Activated CD8-positive, alpha-beta memory T cell treated with anti-CD3 and anti-CD28 coated beads, Interleukin-2, amount 10 ng/mL, durations not matched to agents 7 days and 5 days (primary cell): ENCODE data around the gene TERC. TPM values are rescaled to one million over a fixed set of nuclear protein-coding genes. Genes with fewer than 3 reads are reported as not detected.

Experiments used
- ATAC-seq: fragments of 150-1000 bp; cut with Tn5 transposase; one replicate; pipeline ENCODE4 v1.10.0; 2021; ENCODE audit warnings: moderate library complexity
- CTCF ChIA-PET: fragments of 350-600 bp; sonication (Branson Sonifier 250); formaldehyde crosslinking; loops from one replicate; lab custom pipeline; 2021; ENCODE audit warnings: antibody characterized with exemption; lab: Charles Lee
- DNase-seq: peaks from one replicate; pipeline ENCODE4 v3.0.0-alpha.2; 2020
- H3K27ac Mint-ChIP-seq: one replicate; pipeline ENCODE4 v1.8.0; 2021; ENCODE audit warnings: mild to moderate bottlenecking, mixed read lengths
- H3K27me3 Mint-ChIP-seq: one replicate; pipeline ENCODE4 v1.8.0; 2021; ENCODE audit warnings: mixed read lengths
- H3K36me3 Mint-ChIP-seq: one replicate; pipeline ENCODE4 v1.8.0; 2021; ENCODE audit warnings: mild to moderate bottlenecking, mixed read lengths
- H3K4me1 Mint-ChIP-seq: one replicate; pipeline ENCODE4 v1.8.0; 2021; ENCODE audit warnings: mixed read lengths
- H3K4me3 Mint-ChIP-seq: one replicate; pipeline ENCODE4 v1.8.0; 2021; ENCODE audit warnings: mild to moderate bottlenecking, moderate library complexity, mixed read lengths
- H3K9me3 Mint-ChIP-seq: one replicate; pipeline ENCODE4 v1.8.0; 2022; ENCODE audit warnings: low read depth, mixed read lengths
- total RNA-seq, 2 experiments: library from RNA; stranded (reverse); gene quantifications; one replicate each; pipeline ENCODE4 v1.2.3, GENCODE V29; 2021

TERC gene
- total RNA-seq, 2 experiments from 2014 or later: 10.5 to 17.4 TPM

GRCh38 chr3:169787120-169787519 lies 22.3 kb upstream of the TERC start:
- Mint-ChIP-seq H3K36me3 (peaks cover 52% of the 10 kb centered on the region), H3K4me1 (peaks cover 30% of the 10 kb centered on the region), H3K9me3 (no peaks in the 10 kb centered on the region), H3K27me3 (no peaks in the 10 kb centered on the region), H3K4me3 (no peak overlapping the region), H3K27ac (no peak overlapping the region)
- ATAC-seq: no peak
- CTCF ChIA-PET: no interaction called here
- no peak for DNase-seq

- H3K27ac Mint-ChIP-seq: peak overlapping the region; percentile 86
- peak overlapping the region; percentile 42 for H3K4me3 Mint-ChIP-seq
- no peak for DNase-seq
- H3K4me1 Mint-ChIP-seq: peaks cover 61% of the 10 kb centered on the region
- H3K36me3 Mint-ChIP-seq: peaks cover 63% of the 10 kb centered on the region
- CTCF ChIA-PET: interaction anchor here (1.4 to 1.8 kb wide), 2 partner anchors 9 to 30 kb away, joined by 3 to 5 read pairs; no protein-coding TSS in a partner anchor
- no peaks in the 10 kb centered on the region for H3K9me3 Mint-ChIP-seq
- ATAC-seq: peak; percentile 29
- H3K27me3 Mint-ChIP-seq: no peaks in the 10 kb centered on the region
Measured at GRCh38 chr3:169781209-169781855, 16.5 kb upstream of the TERC start.

- ATAC-seq (peak; percentile 80), DNase-seq (peak; percentile 69)
- peak overlapping the region; percentile 86 for H3K27ac Mint-ChIP-seq
- H3K27me3 Mint-ChIP-seq: no peaks in the 10 kb centered on the region
- CTCF ChIA-PET: interaction anchor here (1.4 to 1.8 kb wide), 2 partner anchors 9 to 31 kb away, joined by 3 to 5 read pairs; no protein-coding TSS in a partner anchor
- H3K9me3 Mint-ChIP-seq: no peaks in the 10 kb centered on the region
- peaks cover 61% of the 10 kb centered on the region for H3K4me1 Mint-ChIP-seq
- peaks cover 62% of the 10 kb centered on the region for H3K36me3 Mint-ChIP-seq
- H3K4me3 Mint-ChIP-seq: peak overlapping the region; percentile 42
Measured at GRCh38 chr3:169780742-169781141, 15.9 kb upstream of the TERC start.

GRCh38 chr3:169777822-169778221 lies 13.0 kb upstream of the TERC start:
- peaks cover 57% of the 10 kb centered on the region for H3K36me3 Mint-ChIP-seq
- H3K4me3 Mint-ChIP-seq: no peak overlapping the region
- H3K9me3 Mint-ChIP-seq: no peaks in the 10 kb centered on the region
- H3K27ac Mint-ChIP-seq: no peak overlapping the region
- CTCF ChIA-PET: interaction anchor here (0.9 to 1.2 kb wide), 2 partner anchors 27 to 32 kb away, joined by 3 to 4 read pairs; no protein-coding TSS in a partner anchor
- no peaks in the 10 kb centered on the region for H3K27me3 Mint-ChIP-seq
- DNase-seq (no peak), ATAC-seq (no peak)
- H3K4me1 Mint-ChIP-seq: peaks cover 71% of the 10 kb centered on the region

GRCh38 chr3:169774186-169774585 lies 9.3 kb upstream of the TERC start:
- peak overlapping the region; percentile 99 for H3K27ac Mint-ChIP-seq
- CTCF ChIA-PET: interaction anchor here (0.7 to 1.3 kb wide), 2 partner anchors 12 to 35 kb away, joined by 3 read pairs; no protein-coding TSS in a partner anchor
- DNase-seq (no peak), ATAC-seq (no peak)
- H3K9me3 Mint-ChIP-seq: no peaks in the 10 kb centered on the region
- peaks cover 32% of the 10 kb centered on the region for H3K36me3 Mint-ChIP-seq
- peak overlapping the region; percentile 96 for H3K4me3 Mint-ChIP-seq
- no peaks in the 10 kb centered on the region for H3K27me3 Mint-ChIP-seq
- H3K4me1 Mint-ChIP-seq: peaks cover 47% of the 10 kb centered on the region

GRCh38 chr3:169772897-169773816 lies 8.3 kb upstream of the TERC start, which contains the start of gene MYNN:
TSS of gene MYNN (plus strand) at chr3:169773396. CDS start at chr3:169774296, 900 bp downstream.
- Mint-ChIP-seq H3K9me3 (no peaks in the 10 kb centered on the region), H3K4me1 (peaks cover 40% of the 10 kb centered on the region), H3K36me3 (peaks cover 24% of the 10 kb centered on the region), H3K27me3 (no peaks in the 10 kb centered on the region), H3K27ac (peak within 1 kb of the TSS; percentile 99), H3K4me3 (peak within 1 kb of the TSS; percentile 96)
- ATAC-seq (peak; percentile 82), DNase-seq (peak; percentile 96)
- CTCF ChIA-PET: interaction anchor here (0.7 to 2.0 kb wide), 8 partner anchors 8 to 406 kb away, joined by 3 to 12 read pairs (median 4); no protein-coding TSS in a partner anchor

- peak; percentile 24 for ATAC-seq
- Mint-ChIP-seq H3K27me3 (no peaks in the 10 kb centered on the region), H3K4me3 (peak overlapping the region; percentile 96), H3K27ac (peak overlapping the region; percentile 99), H3K36me3 (peaks cover 20% of the 10 kb centered on the region), H3K4me1 (peaks cover 34% of the 10 kb centered on the region), H3K9me3 (no peaks in the 10 kb centered on the region)
- CTCF ChIA-PET: interaction anchor here (0.7 to 2.0 kb wide), 8 partner anchors 8 to 407 kb away, joined by 3 to 12 read pairs (median 4); no protein-coding TSS in a partner anchor
- no peak for DNase-seq
Measured at GRCh38 chr3:169772305-169772896, 7.5 kb upstream of the TERC start.

GRCh38 chr3:169771497-169772304 lies 6.8 kb upstream of the TERC start:
- Mint-ChIP-seq H3K36me3 (peaks cover 13% of the 10 kb centered on the region), H3K4me1 (peaks cover 28% of the 10 kb centered on the region), H3K27me3 (no peaks in the 10 kb centered on the region), H3K4me3 (peak overlapping the region; percentile 96), H3K9me3 (no peaks in the 10 kb centered on the region), H3K27ac (peak overlapping the region; percentile 99)
- DNase-seq (peak; percentile 68), ATAC-seq (peak; percentile 10)
- CTCF ChIA-PET: interaction anchor here (1.1 to 2.0 kb wide), 3 partner anchors 8 to 33 kb away, joined by 4 to 12 read pairs (median 5); no protein-coding TSS in a partner anchor

- Mint-ChIP-seq H3K36me3 (no peaks in the 10 kb centered on the region), H3K27me3 (no peaks in the 10 kb centered on the region), H3K4me3 (peak within 1 kb of the TSS; percentile 88), H3K4me1 (peaks cover 26% of the 10 kb centered on the region), H3K27ac (peak within 1 kb of the TSS; percentile 78), H3K9me3 (no peaks in the 10 kb centered on the region)
- CTCF ChIA-PET: interaction anchor here (0.9 to 1.0 kb wide), 2 partner anchors 198 to 412 kb away, joined by 3 read pairs; partner anchors contain the start of genes PHC3 and SEC62
- DNase-seq (peak; percentile 77), ATAC-seq (peak; percentile 13)
Measured at GRCh38 chr3:169769287-169770181, 4.7 kb upstream of the TERC start, which contains the start of gene ACTRT3. TSS of gene ACTRT3 (minus strand) at chr3:169769561. CDS start at chr3:169769520, 41 bp downstream.

GRCh38 chr3:169764312-169764881 lies 463 bp downstream of the TERC start:
- ATAC-seq: peak; percentile 53
- no peaks in the 10 kb centered on the region for H3K27me3 Mint-ChIP-seq

GRCh38 chr3:169760479-169760878 lies 4.4 kb downstream of the TERC start:
- Mint-ChIP-seq H3K4me1 (peaks cover 42% of the 10 kb centered on the region), H3K9me3 (no peaks in the 10 kb centered on the region), H3K27ac (no peak overlapping the region), H3K27me3 (peaks cover 2% of the 10 kb centered on the region), H3K36me3 (peaks cover 3% of the 10 kb centered on the region), H3K4me3 (no peak overlapping the region)
- CTCF ChIA-PET: interaction anchor here (0.6 to 1.0 kb wide), 4 partner anchors 15 to 498 kb away, joined by 3 to 5 read pairs (median 3); no protein-coding TSS in a partner anchor
- ATAC-seq (no peak), DNase-seq (no peak)

More at GRCh38 chr3:169764312-169764881, 463 bp downstream of the TERC start:
- Mint-ChIP-seq H3K9me3 (no peaks in the 10 kb centered on the region), H3K27ac (peak overlapping the region; percentile 98), H3K4me3 (peak overlapping the region; percentile 92), H3K4me1 (peaks cover 38% of the 10 kb centered on the region), H3K36me3 (peaks cover 3% of the 10 kb centered on the region)
- CTCF ChIA-PET: interaction anchor here (2.0 to 2.3 kb wide), 3 partner anchors 8 to 270 kb away, joined by 6 to 12 read pairs (median 8); partner anchors contain the start of gene MYNN
- peak; percentile 72 for DNase-seq
